Epidermal melanocyte (primary cell): ENCODE results near the gene MKKS.
"Not testable (repeated sequence)": the region's sequence is repeated elsewhere in the genome, so short reads cannot be mapped to it uniquely, and the experiment has no call there.

ENCODE experiments used
- DNase-seq: peaks from one replicate; pipeline ENCODE4 v3.0.0; 2011; ENCODE audit warnings: low spot score; ENCODE audit not compliant: insufficient read length

The MKKS gene

DNA sequence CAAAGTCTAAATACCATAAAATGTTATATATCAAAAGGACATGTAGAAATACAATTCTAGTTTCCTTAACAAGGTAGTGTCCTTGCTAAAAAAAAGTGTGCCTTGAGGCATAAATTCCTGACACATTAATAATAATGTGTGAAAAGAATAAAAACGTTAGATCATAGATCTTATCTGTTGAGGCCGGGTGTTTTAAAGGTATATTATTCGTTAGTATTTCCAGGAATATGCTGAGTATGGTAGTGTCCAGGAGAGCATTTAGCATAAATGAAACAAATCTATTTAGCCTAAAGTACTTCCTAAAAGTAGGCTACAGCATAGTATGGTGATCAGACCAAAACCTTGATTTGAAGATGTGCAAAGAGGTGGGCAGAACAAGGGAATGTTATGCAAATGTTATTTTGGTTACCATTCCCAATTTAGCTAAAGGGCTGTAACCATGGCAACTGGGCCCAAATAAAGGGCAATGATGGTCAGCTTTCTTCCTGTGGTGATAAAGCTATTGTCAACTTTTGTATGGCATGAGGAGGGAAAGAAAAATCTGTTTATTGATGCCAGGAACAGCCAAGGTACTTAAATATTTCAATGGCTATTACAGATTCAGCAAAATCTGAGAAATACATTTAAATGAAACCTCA is 18.9 kb downstream of the MKKS start:
- no peak for DNase-seq

DNA sequence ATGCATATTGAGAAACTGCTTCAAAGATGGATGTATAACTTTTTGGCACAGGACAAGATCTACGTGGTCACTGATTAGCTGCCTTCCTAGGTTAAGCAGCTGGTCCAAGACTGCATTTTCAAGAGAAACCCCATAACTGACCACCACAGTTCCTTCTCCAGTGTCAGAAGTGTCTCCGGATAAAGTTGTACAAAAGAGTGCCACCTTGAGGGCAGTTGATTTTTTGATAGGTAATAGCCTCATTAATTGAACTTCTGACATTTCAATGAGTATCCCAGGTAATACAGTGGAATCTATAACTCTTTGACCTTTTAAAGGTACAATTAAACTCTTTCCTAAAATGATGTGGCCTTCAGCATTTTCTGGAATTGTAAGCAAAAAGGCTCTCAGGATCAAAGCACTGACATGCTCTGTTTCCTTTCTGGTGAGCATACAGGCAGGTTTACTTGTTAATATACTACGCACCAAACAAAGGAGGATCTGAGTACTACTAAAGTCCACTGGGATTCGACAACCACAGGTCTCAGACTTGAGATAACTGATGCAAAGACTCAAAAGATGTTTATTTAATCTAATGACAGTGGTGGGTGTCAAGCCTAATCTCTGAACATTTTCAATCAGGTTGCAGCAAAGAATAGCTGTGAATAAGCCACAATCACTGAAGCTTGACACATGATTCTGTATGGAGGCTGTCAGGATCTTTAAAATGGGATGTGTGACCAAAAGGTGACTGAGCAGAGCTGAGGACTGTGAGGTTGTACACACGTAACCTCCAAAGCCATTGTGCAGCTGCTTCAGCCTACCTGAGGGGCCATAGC is 21.2 kb downstream of the MKKS start:
- no peak for DNase-seq

DNA sequence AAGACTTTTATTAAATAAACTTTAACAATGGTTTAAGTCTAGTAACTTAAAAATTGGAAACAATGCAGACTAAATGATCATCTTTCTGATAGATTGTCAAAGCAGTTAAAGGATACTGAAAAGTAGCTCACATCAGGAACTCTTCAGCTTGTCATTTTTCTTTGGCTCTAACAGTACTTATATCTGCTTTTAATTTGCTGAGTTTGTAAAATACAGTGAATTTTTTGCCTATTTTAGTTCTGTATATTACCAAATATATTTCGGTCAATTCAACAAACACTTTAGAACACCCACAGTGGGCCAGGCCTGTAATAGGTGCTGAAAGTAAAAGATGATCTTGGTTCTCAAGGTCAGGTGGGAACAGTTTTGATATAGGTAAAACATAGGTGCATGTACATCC is 22.3 kb downstream of the MKKS start:
- DNase-seq, result no peak

DNA sequence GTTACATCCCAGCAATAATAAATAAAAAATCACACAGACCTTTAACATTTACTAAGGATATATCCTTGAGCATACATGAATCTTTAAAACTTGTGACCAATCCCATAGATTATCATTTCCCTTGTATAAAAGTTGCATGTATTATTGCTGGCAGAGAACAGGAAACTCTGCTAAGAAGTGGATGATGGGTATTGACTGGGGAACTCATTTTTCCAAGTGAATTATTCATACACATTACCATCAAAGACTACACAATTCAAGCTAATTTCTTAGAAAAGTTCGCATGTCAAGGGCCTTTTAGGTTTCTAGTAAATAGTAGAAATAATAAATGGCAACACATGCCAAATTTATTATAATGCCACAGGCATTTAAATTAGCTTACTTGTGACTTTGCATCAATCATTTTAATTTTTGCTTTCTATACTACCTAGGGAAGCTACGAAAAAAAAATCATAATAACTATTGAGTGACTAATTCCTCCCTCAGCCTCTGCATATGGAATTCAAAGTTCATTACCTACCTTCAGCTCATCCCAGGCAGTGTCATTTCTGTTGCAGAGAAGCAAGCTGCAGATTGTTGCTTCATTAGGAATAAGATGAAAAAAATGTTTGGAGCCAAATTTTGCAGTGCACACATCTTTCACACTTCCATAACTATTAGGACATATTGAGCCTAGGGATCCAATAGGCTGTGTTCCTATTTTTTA is 25.8 kb downstream of the MKKS start:
- no peak for DNase-seq

DNA sequence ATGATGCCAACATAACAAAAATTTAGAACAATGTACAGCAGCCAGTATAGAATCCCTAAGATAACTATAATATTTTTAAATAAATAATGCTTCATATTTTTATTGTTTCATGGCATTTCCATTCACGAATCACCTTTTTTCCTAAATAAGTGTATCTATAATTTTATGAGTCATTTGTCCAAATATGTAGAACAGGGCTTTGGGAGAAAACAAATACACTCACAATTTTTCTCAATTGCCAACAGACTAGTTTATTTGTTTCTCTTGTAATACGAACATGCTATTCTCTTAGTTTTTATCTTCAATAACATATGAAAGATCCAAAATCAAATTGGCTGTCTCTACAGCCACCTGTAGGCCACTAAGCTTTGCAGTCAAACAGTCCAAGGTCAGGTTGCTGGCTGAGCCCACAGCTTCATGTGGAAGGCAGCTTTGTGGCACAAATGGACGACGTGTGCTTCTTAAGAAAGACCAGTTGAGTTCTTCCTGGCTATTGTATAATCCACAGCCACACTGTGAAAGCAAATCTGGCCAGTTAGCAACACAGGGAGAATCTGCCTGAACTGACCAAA is 29.0 kb downstream of the MKKS start:
- DNase-seq, result no peak

DNA sequence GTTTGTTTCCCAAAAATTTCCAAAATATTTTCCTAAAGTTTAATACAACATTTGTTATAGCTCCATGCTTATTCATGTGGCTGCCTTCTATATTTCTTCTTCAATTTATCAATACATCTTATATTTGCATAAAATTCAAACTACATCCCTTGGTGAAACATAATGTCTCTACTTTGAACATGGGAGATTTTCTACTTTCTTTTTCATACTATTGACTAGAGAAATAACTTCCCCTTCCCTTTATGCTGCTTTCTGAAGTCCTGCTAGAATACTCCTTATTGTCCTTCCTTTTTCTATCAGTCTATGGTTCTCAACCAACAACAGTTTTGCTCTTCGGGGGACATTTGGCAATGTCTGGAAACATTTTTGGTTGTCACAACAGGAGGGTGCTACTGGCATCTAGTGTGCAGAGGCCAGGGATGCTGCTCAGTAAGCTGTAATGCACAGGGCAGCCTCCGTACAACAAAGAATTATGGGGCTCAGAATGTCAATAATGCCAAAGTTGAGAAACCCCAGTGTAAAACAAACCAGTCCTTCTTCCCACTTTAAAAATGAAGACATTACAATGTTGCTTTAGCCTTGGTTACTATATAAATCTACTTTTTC is 29.9 kb downstream of the MKKS start:
- no peak for DNase-seq

DNA sequence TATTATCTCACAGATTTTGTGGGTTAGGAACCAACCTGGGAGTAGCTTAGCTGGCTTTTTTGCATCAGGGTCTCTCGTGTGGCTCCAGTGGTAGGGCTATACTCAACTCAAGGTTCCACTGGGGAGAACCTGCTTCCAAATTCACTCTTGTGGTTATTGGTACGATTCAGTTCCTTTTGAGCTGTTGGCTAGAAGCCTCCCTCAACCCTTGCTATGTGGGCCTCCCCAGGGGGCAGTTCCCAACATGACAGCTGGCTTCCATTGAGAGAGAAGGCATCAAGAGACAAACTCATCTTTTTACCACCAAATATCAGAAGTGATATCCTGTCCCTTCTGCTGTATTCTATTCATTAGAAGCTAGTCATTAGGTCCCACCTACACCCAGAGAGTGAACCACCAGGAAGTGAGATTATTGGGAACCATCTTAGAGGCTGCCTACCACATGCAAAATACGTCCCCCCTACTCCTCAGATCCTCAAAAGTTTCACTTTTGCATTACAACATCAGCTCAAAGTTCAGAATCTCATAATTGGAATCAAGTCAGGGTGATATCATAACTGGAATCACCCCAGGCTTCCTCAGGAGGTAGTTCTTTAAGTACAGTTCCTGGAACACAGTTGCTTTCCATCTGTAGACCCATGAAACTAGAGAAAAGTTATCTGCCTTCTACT is 30.9 kb downstream of the MKKS start:
- no peak for DNase-seq

DNA sequence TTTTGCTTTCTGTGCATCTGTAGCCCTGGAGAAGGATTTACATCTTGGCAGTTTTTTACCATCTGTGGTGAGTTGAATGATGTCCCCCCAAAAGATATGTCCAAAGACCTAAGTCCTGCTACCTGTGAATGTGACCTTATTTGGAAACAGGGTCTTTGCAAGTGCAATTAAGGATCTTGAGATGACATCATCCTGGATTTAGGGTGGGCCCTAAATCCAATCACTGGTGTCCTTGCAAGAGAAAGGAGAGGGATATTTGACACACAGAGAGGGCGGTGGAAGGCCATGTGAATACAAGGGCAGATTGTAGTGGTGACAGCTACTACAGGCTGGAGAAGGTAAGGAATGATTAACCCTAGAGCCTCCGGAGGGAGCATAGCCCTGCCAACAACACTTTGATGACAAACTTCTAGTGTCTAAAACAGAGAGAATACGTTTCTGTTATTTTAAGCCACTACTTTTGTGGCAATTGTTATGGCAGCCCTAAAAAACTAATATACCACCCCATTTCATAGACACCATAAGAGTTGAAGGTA is 35.1 kb downstream of the MKKS start:
- no peak for DNase-seq

DNA sequence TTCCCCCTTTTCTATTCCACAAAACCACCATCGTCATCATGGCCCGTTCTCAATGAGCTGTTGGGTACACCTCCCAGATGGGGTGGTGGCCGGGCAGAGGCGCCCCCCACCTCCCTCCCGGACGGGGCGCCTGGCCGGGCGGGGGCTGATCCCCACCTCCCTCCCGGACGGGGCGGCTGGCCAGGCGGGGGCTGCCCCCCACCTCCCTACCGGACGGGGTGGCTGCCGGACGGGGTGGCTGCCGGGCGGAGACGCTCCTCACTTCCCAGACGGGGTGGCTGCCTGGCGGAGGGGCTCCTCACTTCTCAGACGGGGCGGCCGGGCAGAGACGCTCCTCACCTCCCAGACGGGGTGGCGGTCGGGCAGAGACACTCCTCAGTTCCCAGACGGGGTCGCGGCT is 39.3 kb downstream of the MKKS start:
- not testable (repeated sequence) for DNase-seq

DNA sequence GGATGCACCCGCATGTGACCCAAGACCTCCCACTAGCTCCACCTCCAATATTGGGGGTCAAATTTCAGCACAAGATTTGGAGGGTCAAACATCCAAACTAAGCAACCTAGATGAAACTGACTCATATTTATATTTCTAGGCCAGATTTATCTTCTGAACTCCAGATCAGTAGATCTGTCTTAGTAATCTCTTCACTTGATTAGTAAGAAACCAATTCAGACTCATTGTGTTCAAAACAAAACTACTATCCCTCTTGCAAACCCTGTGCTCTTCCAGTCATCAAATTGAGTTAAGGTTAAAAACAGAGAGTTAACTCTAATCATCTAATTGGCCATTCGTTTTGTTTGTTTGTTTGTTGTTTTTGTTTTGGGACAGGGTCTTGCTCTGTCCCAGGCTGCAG is 43.3 kb downstream of the MKKS start:
- no peak for DNase-seq

DNA sequence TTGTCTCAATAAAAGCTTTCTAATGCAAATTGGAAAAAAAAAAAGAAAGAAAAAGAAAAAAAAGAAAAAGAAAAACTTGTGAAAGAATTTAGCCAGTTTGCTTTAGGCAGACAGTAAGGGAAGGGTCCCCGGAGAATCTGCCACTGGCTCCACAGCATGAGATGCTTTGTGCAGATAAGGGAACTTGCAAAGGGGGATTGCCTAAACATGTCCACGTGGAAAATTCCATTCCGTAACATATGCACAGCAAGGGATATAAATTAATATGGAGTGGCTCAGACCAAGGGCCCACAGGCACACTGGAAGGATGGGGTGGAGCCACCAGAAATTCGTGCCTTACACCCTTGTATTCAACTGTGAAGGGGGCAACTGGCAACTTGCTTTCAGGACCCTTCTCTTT is 45.4 kb downstream of the MKKS start:
- DNase-seq, result no peak

DNA sequence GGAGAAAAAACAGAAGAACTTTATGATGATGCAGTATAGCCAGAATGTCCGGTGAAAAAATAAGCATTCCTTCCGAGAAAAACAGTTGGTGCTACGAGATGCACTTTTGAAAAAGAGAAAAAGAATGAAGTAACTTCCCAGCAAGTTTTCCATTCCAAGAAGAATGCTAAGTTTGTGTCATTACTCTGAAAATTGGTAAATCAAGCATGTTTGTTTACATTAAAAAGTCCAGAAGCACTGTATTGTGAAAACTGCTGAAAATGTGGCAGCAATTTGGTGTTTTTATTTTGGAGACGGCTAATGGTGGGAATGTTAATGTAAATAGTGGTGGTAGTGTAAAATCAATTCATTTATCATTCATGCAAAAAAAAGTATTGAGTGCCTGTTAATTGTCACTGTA is 46.3 kb downstream of the MKKS start:
- no peak for DNase-seq

DNA sequence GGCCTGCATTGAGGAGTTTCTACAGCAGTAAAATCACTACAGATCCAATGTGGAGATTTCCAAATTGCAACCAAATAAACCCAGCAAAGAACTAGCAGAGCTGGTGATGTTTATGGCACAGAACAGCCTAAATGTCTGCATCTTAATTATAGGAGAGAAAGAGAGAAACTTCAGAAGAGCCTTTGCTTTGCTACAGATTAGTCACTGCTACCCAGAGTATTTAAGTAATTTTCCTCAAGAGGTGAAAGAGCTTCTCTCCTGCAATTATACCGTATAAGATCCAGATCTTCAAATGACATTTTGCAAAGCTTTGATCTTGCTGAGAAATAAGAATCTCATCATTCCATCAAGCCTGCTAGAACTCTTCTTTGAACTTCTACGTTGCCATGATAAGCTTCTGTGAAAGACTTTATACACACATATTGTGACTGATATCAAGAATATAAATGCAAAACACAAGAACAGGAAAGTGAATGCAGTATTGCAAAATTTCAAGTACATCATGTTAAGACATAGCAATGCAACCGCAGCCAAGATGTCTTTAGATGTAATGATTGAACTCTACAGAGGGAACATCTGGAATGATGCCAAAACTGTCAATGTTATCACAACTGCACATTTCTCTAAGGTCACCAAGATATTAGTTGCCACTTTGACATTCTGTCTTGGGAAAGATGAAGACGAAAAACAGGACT is 48.0 kb downstream of the MKKS start:
- DNase-seq, result no peak

DNA sequence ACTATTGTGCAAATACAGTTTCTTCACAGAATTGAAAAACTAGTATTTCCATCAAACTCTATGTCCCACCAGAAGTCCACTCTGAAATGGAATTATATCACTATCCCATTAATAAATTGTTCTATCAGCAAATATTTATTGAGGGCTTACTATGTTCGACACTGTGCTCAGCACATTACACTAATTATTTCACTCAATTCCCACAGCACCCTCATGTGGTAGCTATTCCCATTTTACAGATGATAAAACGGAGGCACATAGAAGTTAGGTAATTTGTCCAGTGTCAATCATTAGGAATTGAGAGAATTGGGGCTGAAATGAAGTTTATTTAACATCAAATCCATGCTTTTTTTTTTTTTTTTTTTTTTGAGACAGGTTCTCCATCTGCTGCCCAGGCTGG is 52.5 kb downstream of the MKKS start:
- no peak for DNase-seq

DNA sequence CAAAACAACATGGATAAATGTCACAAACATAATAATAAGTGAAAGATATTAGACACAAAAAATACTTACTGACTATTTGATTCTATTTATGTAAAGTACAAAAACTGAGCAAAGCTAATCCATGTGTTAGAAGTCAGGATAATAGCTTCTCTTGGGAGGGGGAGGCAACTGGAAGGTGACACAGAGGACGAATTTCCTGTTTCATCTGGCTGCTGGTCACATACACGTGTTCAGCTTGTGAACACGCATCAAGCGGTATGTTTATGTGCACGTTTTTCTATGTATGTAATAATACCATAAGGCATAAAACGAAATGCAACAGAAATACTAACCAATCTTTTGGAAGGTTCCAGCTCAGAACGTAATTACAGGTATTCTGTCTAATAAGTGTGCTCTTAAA is 54.3 kb downstream of the MKKS start:
- DNase-seq, result no peak

DNA sequence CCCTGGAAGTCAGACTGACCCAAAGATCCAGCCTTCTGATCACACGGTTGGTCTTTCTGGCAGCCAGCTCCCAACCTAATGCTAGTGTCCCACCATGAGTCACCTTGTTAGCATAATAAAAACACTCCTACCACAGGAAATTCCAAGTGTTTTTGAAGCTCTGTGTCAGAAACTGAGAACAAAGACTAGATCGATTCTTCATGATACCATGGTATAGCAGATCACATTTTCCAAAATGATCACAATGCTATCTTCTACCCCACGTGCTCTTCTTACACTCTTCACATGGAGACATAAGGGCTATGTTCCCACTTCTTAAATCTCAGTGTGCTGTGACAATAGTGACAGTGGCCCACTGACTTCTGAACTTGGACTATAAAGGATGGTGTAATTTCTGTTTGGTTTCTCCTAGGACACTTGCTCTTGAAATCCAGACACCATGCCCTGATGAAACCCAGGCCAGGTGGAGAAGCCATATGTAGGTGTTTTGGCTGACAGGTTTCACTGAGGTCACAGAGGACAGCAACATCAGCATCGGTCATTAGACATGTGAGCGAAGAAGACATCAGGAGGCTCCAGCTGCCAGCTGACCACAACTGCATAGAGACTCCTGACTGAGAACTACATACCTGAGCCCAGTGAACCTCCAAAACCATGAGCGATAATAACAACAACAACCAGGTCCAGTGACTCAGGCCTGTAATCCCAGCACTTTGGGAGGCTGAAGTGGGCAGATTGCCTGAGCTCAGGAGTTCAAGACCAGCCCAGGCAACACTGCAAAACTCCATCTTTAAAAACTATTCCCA is 57.5 kb downstream of the MKKS start:
- DNase-seq, result no peak

DNA sequence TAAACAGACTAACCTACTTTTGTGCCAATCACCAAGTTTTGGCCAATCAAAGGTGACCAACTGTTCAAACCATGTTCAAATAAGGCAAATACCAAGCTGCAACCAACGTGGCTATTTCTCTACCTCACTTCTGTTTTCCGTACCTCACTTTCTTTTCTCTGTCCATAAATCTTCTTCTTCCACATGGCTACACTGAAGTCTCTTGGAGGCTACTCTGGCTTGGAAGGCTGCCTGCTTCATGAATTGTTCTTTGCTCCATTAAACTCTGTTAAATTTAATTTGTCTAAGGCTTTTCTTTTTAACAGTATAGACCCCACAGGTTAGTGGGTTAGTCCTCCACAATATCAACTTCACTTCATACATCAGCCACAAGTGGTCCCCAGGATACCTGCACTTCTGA is 58.8 kb downstream of the MKKS start:
- no peak for DNase-seq

DNA sequence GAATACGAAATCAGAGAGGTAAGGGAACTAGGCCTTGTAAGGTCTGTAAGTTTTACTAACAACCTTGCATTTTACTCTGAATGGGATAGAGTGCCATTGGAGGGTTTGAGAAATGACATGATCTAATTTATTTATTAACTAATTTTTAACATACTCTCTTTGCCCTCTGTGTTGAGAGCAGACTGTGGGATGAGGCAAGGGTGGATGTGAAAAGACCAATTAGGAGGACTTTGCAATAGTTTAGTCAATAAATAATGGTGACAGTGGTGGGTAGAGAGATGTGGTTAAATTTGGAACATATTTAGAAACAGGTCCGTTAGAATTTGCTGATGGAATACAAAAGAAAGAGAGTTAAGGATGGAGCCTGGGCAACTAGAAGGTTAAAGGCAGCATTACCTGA is 60.0 kb downstream of the MKKS start:
- DNase-seq, result no peak

DNA sequence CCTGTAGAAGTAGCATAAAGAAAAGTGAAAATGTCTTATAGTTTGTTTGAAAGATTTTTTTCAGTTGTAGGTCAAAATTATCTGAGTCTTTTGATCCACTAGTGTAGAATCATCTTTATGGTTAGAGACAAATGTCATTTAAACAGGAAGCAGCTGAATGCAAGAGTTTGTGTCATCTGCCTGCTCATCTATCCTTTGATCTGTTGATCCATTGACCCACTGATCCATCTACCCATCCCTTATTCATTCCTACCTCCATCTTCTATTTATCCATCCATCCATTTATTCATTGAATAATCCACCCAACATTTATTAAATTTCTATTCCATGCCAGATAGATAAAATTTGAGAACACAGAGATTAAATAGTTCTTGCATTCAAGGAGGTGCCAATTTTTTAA is 62.6 kb downstream of the MKKS start:
- no peak for DNase-seq
